Endothelial cell of umbilical vein (primary cell): ENCODE measurements around the gene RNGTT. TPM values are rescaled to one million over a fixed set of nuclear protein-coding genes. Genes with fewer than 3 reads are reported as not detected.

Experiments
- BruUV-seq: library from RNA; stranded (reverse); fragments of 400-500 nt; replicated peaks from 2 replicates; lab custom pipeline; 2021; lab: Mats Ljungman, UMichigan
- CTCF ChIA-PET: fragments of 300-600, 350-600 bp; sonication (Branson Sonifier 250); formaldehyde crosslinking; loops from one replicate; lab custom pipeline; 2021; ENCODE audit warnings: antibody characterized with exemption, inconsistent platforms; lab: Charles Lee
- POLR2A ChIA-PET: fragments of 300-600, 350-600 bp; sonication (Branson Sonifier 250); formaldehyde crosslinking; loops from one replicate; lab custom pipeline; 2021; ENCODE audit warnings: antibody characterized with exemption, inconsistent platforms; lab: Charles Lee
- DNase-seq: peaks from one replicate; pipeline ENCODE4 v3.0.0-alpha.2; 2011; ENCODE audit warnings: low read depth, low spot score
- FAIRE-seq: peaks from 2 replicates; lab custom pipeline; 2011; peaks lifted over from hg19 to GRCh38; lab: Jason Lieb, UNC
- H2AFZ ChIP-seq: 2 replicates; pipeline ENCODE4 v1.6.0; 2012; ENCODE audit warnings: low read depth, low read length, control low read depth, inconsistent platforms
- H3K27ac ChIP-seq: 2 replicates; pipeline ENCODE4 v1.5.1; 2011; ENCODE audit warnings: low read depth, mild to moderate bottlenecking, control low read depth, low read length, moderate library complexity; ENCODE audit not compliant: insufficient read depth
- H3K27me3 ChIP-seq, 2 experiments: 2 replicates each; pipeline versions ENCODE4 v1.6.0 to v1.6.1; 2011; ENCODE audit warnings: low read length in 2 of 2, mixed read lengths in 1 of 2; ENCODE audit not compliant: control insufficient read depth in 2 of 2, insufficient read depth in 2 of 2
- H3K36me3 ChIP-seq, 2 experiments: 2 replicates in 1 of 2; 3 replicates in 1 of 2; pipeline ENCODE4 v1.5.1; 2011; ENCODE audit warnings: low read length in 2 of 2, mild to moderate bottlenecking in 1 of 2, moderate library complexity in 1 of 2; ENCODE audit not compliant: control insufficient read depth in 2 of 2, insufficient read depth in 2 of 2; ENCODE audit errors: extremely low read depth in 1 of 2
- H3K4me1 ChIP-seq: 3 replicates; pipeline ENCODE4 v1.5.1; 2011; ENCODE audit warnings: mild to moderate bottlenecking, low read length; ENCODE audit not compliant: control insufficient read depth, insufficient read depth; ENCODE audit errors: extremely low read depth
- H3K4me2 ChIP-seq: 2 replicates; pipeline ENCODE4 v1.6.1; 2011; ENCODE audit warnings: low read length, control low read depth, mixed read lengths; ENCODE audit not compliant: insufficient read depth
- H3K4me3 ChIP-seq, 3 experiments: fragments of 200-600 bp in 1 of 3; sonication (generic), shearing (Covaris generic) in 1 of 3; replicated peaks in 1 of 3; 2 replicates each; pipeline ENCODE4 v1.5.1; 2011 to 2016; ENCODE audit warnings: control low read depth in 3 of 3, low read length in 3 of 3, mild to moderate bottlenecking in 2 of 3, inconsistent platforms in 1 of 3, low read depth in 1 of 3, moderate library complexity in 1 of 3; ENCODE audit not compliant: insufficient read depth in 1 of 3
- H3K79me2 ChIP-seq: 2 replicates; pipeline ENCODE4 v1.6.0; 2012; ENCODE audit warnings: low read length, inconsistent platforms; ENCODE audit not compliant: control insufficient read depth, insufficient read depth
- H3K9ac ChIP-seq: replicated peaks from 2 replicates; pipeline ENCODE3; 2011; ENCODE audit warnings: low read length, control low read depth; ENCODE audit not compliant: insufficient read depth; ENCODE audit errors: extremely low read depth
- H3K9me1 ChIP-seq: replicated peaks from 3 replicates; pipeline ENCODE4 v1.6.0; 2011; ENCODE audit warnings: mild to moderate bottlenecking, low read length; ENCODE audit not compliant: control insufficient read depth, insufficient read depth; ENCODE audit errors: extremely low read depth
- H3K9me3 ChIP-seq: replicated peaks from 2 replicates; pipeline ENCODE4 v1.5.1; 2012; ENCODE audit warnings: low read length, inconsistent platforms; ENCODE audit not compliant: control insufficient read depth, insufficient read depth
- H4K20me1 ChIP-seq: replicated peaks from 2 replicates; pipeline ENCODE3; 2011; ENCODE audit warnings: mild to moderate bottlenecking, low read length; ENCODE audit not compliant: control insufficient read depth, insufficient read depth; ENCODE audit errors: extremely low read depth
- EZH2 ChIP-seq: IDR thresholded peaks from 2 replicates; pipeline ENCODE4 v1.6.1; 2012; ENCODE audit warnings: borderline replicate concordance, low read depth, mild to moderate bottlenecking, moderate library complexity, low read length, inconsistent platforms; ENCODE audit not compliant: severe bottlenecking
- FOS ChIP-seq: IDR thresholded peaks from 2 replicates; pipeline ENCODE4 v1.6.1; 2011; ENCODE audit warnings: mild to moderate bottlenecking, low read length, moderate library complexity, borderline replicate concordance; ENCODE audit not compliant: insufficient read depth
- GATA2 ChIP-seq: IDR thresholded peaks from 2 replicates; pipeline ENCODE4 v1.7.0; 2011; ENCODE audit warnings: low read depth, mild to moderate bottlenecking, moderate library complexity, mixed read lengths, low read length; ENCODE audit not compliant: insufficient read length, insufficient read depth
- JUN ChIP-seq: IDR thresholded peaks from 2 replicates; pipeline ENCODE4 v1.6.1; 2011; ENCODE audit warnings: borderline replicate concordance, low read depth; ENCODE audit not compliant: insufficient read length, insufficient read depth
- MYC ChIP-seq: IDR thresholded peaks from one replicate; pipeline ENCODE4 v1.6.1; 2011; ENCODE audit warnings: mild to moderate bottlenecking, low read depth, low read length
- POLR2A ChIP-seq: IDR thresholded peaks from 2 replicates; pipeline ENCODE4 v1.6.1; 2012; ENCODE audit warnings: low read depth, mild to moderate bottlenecking, control low read depth, low read length
- POLR2AphosphoS5 ChIP-seq: IDR thresholded peaks from 2 replicates; pipeline ENCODE4 v1.6.1; 2012; ENCODE audit warnings: low read depth, mild to moderate bottlenecking, control low read depth, low read length, moderate library complexity; ENCODE audit not compliant: insufficient read depth
- dilution Hi-C: fragments of 300-500 bp; cut with MboI; formaldehyde crosslinking; loops from one replicate; pipeline ENCODE4 v1.15.0; 2019; ENCODE audit warnings: low sequenced_read_pairs; ENCODE audit not compliant: extremely low pct_ligation_motif_present
- intact Hi-C: fragments of 100-400 bp; cut with micrococcal nuclease; formaldehyde crosslinking; loops from one replicate; pipeline ENCODE4 v1.10.0; 2022
- polyA plus RNA-seq, 4 experiments: library from polyadenylated mRNA; depleted of rRNA in 3 of 4; stranded (reverse) in 3 of 4; unstranded in 1 of 4; fragments of >200 nt; gene quantifications; 2 replicates each; pipeline versions ENCODE4 v1.2.1 to v1.2.3, GENCODE V29; 2011 to 2012; ENCODE audit warnings: missing spikeins in 1 of 4
- total RNA-seq: library from RNA; stranded (reverse); gene quantifications from 2 replicates; pipeline ENCODE4 v1.2.3, GENCODE V29; 2021
- TF ChIP-seq, protein P1 (sequence below): IDR thresholded peaks from 2 replicates; pipeline ENCODE4 v1.6.1; 2011; ENCODE audit not compliant: insufficient read depth, insufficient read length
- TF ChIP-seq, protein P2 (sequence below), 2 donors: IDR thresholded peaks; 1 replicate in 1 of 2; 2 replicates in 1 of 2; pipeline ENCODE4 v1.5.1; 2011; ENCODE audit warnings: low read length in 2 of 2, mild to moderate bottlenecking in 2 of 2, moderate library complexity in 2 of 2, control low read depth in 1 of 2, inconsistent platforms in 1 of 2, low read depth in 1 of 2; ENCODE audit not compliant: insufficient read depth in 1 of 2; ENCODE audit errors: extremely low read depth in 1 of 2

Gene RNGTT
- total and polyA plus RNA-seq, 2 donors (not counting 3 experiments of a cell fraction or from before 2014, with no cell fraction given) = 2.1 to 13.1 TPM

- Histone ChIP-seq H3K27me3 (peaks cover 0 to 1% of the 10 kb centered on the region in 2 experiments), H3K9me3 (no peaks in the 10 kb centered on the region), H3K4me3 (no peak overlapping the region), H3K79me2 (no peaks in the 10 kb centered on the region), H3K9ac (no peak overlapping the region), H3K4me1 (no peaks in the 10 kb centered on the region), H3K27ac (no peak overlapping the region), H2AFZ (no peak overlapping the region), H3K4me2 (no peak overlapping the region), H4K20me1 (no peaks in the 10 kb centered on the region), H3K36me3 (no peaks in the 10 kb centered on the region), H3K9me1 (no peaks in the 10 kb centered on the region)
- TF ChIP-seq POLR2AphosphoS5 (no peak), FOS (no peak), MYC (no peak), EZH2 (no peak)
- TF ChIP-seq, protein P1, sequence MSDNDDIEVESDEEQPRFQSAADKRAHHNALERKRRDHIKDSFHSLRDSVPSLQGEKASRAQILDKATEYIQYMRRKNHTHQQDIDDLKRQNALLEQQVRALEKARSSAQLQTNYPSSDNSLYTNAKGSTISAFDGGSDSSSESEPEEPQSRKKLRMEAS = no peak
- CTCF ChIA-PET = interaction anchor here (0.9 to 4.5 kb wide), 15 partner anchors 10 to 625 kb away, joined by 3 to 196 read pairs (median 11); partner anchors contain the start of genes PM20D2, PNRC1 and UBE2J1
- dilution Hi-C loops = no loop called here
- BruUV-seq = no TSS peak
- no peak for FAIRE-seq
- POLR2A ChIA-PET = no interaction called here
- intact Hi-C loops = no loop called here
- no peak for DNase-seq
Observed at GRCh38 chr6:88984152-88984551, 20.7 kb upstream of the RNGTT start.

- H3K9ac ChIP-seq = no peak overlapping the region
- DNase-seq (peak; percentile 37), FAIRE-seq (no peak)
- no peaks in the 10 kb centered on the region for H3K79me2 ChIP-seq
- H2AFZ ChIP-seq = no peak overlapping the region
- H3K9me1 ChIP-seq = no peaks in the 10 kb centered on the region
- ChIA-PET CTCF (interaction anchor here (0.7 to 4.5 kb wide), 37 partner anchors 10 to 1917 kb away, joined by 3 to 196 read pairs (median 6); partner anchors contain the start of genes PM20D2, PNRC1, RNGTT and UBE2J1), POLR2A (no interaction called here)
- H3K27me3 ChIP-seq = peaks cover 0 to 1% of the 10 kb centered on the region in 2 experiments
- no peak overlapping the region for H3K4me2 ChIP-seq
- no peaks in the 10 kb centered on the region for H3K36me3 ChIP-seq
- BruUV-seq = no TSS peak
- no peaks in the 10 kb centered on the region for H3K4me1 ChIP-seq
- dilution Hi-C loops = no loop called here
- intact Hi-C loops = loop anchor here (1.0 to 2.0 kb wide), 4 partner anchors 20 to 627 kb away; partner anchors contain the start of gene RNGTT
- TF ChIP-seq, protein P2, sequence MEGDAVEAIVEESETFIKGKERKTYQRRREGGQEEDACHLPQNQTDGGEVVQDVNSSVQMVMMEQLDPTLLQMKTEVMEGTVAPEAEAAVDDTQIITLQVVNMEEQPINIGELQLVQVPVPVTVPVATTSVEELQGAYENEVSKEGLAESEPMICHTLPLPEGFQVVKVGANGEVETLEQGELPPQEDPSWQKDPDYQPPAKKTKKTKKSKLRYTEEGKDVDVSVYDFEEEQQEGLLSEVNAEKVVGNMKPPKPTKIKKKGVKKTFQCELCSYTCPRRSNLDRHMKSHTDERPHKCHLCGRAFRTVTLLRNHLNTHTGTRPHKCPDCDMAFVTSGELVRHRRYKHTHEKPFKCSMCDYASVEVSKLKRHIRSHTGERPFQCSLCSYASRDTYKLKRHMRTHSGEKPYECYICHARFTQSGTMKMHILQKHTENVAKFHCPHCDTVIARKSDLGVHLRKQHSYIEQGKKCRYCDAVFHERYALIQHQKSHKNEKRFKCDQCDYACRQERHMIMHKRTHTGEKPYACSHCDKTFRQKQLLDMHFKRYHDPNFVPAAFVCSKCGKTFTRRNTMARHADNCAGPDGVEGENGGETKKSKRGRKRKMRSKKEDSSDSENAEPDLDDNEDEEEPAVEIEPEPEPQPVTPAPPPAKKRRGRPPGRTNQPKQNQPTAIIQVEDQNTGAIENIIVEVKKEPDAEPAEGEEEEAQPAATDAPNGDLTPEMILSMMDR (IDR thresholded peaks at IDR 0.05; ENCODE audit: extremely low read depth in 1 of 2, insufficient read depth in 1 of 2, low read depth in 1 of 2, low read length in 2 of 2) = peak; percentile 20 to 43
- TF ChIP-seq GATA2 (no peak), EZH2 (no peak), JUN (no peak), POLR2A (no peak), FOS (no peak)
- H4K20me1 ChIP-seq = no peaks in the 10 kb centered on the region
- no peaks in the 10 kb centered on the region for H3K9me3 ChIP-seq
- H3K27ac ChIP-seq = no peak overlapping the region
- no peak overlapping the region for H3K4me3 ChIP-seq
Observed at GRCh38 chr6:88983532-88983931, 20.1 kb upstream of the RNGTT start.
